Measurements from ENCODE around the gene UBXN10.

Gene UBXN10

DNA sequence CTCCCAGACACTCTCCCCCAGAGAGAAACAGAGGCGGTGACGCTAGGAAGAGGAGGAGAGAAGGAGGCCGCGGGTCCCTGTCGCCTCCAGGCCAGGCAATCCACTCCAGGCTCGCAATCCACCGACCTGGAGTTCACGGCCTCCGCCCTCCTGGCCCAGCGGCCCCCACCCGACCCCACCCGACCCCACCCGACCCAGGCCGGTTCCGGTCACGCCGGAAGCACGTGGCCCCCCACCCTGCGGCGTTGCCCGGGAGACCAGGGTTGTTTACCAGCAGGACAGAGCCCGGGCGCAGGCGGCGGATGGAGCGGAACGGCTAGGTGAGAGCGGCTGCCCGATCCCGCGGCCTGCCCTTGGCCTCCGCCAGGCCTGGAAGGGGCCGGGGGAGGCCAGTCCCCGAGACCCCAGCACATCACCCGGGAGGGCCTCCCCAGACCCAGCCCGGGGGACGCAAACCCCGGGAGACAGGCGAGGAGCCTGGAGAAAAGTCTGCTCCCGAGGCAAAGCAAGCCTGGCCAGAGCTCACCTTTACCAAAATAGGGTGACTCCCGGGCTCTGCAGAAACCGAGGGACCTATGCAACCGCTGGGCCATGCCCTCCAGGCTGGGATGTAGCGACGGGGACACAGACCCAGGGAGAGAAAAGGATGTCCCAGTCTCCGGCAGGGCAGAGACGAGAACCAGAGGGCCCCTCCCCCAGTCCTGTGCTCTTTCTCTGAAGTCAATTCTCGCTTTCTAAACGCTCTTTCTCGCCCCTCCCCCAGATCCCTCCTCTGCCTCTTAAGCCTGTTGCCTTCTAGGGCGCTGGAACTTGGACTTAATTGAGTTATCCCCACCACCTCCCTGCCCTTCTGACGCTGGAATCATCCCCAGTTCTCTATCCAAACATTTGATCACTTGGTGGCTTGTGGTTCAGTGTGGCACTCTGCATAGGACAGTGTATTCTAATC is at the start of gene UBXN10, which contains the start of gene PLA2G2C:
Gene UBXN10 (plus strand): TSS at position 263 of the 949 bp plus-strand sequence. CDS start 4,466 bp downstream, outside the sequence.
Gene PLA2G2C (minus strand): TSS at position 685 of the 949 bp plus-strand sequence. CDS start 9,155 bp downstream, outside the sequence.
- DNase-seq (ENCODE audit: low read depth), result no peak

DNA sequence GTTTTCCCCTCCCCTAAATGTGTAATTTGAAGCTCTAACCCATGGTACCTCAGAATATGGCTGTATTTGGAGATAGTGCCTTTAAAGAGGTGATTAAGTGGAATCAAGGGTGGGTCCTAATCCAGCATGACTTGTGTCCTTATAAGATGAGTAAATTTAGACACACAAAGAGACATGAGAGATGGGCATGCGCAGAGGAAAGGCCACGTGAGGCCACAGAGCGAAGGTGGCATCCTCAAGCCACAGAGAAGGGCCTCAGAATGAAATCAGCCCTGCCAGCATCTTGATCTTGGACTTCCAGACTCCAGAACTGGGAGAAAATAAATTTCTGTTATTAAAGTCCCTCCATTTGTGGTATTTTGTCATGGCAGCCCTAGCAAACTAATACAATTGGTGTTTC is 49.6 kb upstream of the UBXN10 start:
- no peak for DNase-seq (ENCODE audit: low read depth)

DNA sequence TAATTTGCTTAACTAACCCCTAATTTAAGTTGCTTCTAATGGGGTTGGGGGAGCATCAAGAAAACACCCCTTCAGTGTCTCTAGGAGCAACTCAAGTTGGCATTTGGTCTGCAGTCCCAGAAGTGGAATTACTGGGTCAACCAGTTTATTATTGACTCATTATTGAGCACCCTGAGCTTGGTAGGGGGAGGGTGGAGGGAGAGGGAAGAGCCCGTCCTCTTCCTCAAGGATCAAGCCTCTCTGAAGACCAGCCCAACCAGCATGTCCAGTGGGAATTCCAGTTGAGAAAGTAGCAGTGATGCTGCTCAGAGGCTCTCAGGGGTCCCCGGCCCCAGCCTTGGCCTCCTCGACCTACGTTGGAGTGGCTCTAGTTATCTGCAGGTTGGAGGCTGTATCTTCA is 48.8 kb upstream of the UBXN10 start:
- no peak for DNase-seq (ENCODE audit: low read depth)

DNA sequence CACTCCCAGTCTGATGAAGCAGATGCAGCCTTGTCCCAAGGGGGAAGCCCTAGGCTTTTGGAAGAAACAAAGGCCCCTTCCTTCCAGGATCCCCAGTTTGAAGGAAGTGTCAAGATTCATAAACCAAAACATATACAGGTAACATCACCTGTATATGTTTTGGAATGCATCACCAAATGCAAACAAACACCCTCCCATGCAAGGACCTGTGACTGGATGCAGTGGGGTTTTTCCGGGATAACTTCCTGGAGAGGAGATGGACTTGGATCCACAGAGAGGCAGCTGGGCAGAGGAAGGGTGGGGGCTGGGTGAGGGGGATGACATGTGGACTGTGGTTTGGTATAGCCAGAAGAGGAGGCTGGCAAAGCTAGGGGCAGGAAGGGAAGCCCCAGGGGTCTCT is 48.3 kb upstream of the UBXN10 start:
- no peak for DNase-seq (ENCODE audit: low read depth)

GRCh38 chr1:20138346-20138745 is 47.5 kb upstream of the UBXN10 start:
- DNase-seq (ENCODE audit: low read depth), result no peak

DNA sequence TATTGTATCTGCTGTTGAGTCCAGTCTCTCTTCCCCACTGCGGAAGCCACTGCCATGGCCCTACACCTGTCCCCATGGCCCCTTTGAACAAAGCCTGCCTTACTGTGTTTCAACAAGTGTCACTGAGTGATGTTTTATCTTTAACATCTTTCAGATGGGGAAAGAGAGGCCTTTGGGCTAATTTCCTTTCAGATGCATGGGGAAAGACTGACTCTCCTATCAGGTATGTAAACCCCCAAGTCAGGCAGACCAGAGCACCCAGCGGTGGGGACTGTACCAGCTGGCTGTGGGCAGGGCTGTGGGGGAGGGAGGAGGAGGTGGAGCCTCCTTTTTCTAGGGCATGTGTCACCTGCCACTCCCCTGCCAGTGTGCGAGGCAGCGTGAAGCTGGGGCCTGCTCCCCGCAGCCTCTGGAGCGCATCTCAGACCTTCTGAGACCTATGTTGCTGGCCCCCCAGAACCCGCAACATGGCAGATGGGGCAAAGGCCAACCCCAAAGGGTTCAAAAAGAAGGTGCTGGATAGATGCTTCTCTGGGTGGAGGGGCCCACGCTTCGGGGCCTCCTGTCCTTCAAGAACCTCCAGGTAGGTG is 46.8 kb upstream of the UBXN10 start, which contains the start of gene PLA2G2F:
Gene PLA2G2F (plus strand): TSS at position 363 of the 590 bp plus-strand sequence. CDS start 105 bp downstream, at position 468.
- no peak for DNase-seq (ENCODE audit: low read depth)

GRCh38 chr1:20139776-20140612 is 45.9 kb upstream of the UBXN10 start:
- DNase-seq (ENCODE audit: low read depth), result no peak

GRCh38 chr1:20141001-20141400 is 44.9 kb upstream of the UBXN10 start:
- no peak for DNase-seq (ENCODE audit: low read depth)

- no peak for DNase-seq (ENCODE audit: low read depth)
Measured at GRCh38 chr1:20141466-20141865, 44.4 kb upstream of the UBXN10 start.

- no peak for DNase-seq (ENCODE audit: low read depth)
Measured at GRCh38 chr1:20142001-20142710, 43.7 kb upstream of the UBXN10 start.

GRCh38 chr1:20143318-20143717 is 42.6 kb upstream of the UBXN10 start:
- no peak for DNase-seq (ENCODE audit: low read depth)

DNA sequence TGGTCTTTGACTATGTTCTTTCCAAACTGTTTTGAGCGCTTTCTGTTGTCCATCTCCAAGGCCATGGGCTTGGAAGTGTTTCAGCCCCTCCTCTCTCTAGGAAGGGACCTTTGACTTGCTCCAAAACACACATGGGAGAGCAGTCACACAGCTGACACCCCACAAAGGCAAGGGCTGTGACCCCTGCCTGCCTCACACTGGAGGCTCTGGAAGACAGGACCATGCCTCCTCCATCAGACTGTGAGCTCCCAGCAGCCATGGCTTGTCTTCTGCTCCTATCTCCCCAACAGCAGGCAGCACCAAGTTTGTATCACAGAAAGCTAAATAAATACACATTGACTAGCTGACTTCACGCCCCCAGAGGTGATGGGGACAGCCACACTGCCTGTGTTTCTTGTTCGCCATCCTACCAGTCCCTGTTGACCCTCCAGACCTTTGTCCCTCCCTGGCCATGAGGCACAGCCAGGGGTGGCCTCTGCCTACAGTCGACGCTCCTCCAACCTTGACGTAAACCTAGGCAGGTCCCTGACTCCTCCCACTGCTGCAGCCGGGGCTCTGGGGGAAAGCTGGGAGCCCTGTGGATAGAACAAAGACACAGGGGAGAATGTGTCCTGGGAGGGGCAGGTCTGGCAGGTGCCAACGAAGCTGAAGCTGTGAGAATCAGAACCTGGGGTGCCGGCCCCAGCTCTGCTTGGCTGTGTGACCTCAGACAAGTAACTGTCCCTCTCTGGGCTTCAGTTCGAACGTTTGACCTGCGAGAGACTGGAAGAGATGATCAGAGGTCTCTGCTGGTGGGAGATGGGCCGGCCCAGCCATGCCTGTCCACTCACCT is 41.9 kb upstream of the UBXN10 start:
- DNase-seq (ENCODE audit: low read depth), result no peak

GRCh38 chr1:20147846-20148570 is 37.9 kb upstream of the UBXN10 start:
- no peak for DNase-seq (ENCODE audit: low read depth)

GRCh38 chr1:20148571-20149500 is 37.1 kb upstream of the UBXN10 start:
- no peak for DNase-seq (ENCODE audit: low read depth)

- no peak for DNase-seq (ENCODE audit: low read depth)
Measured at GRCh38 chr1:20149601-20150325, 36.1 kb upstream of the UBXN10 start.

- DNase-seq (ENCODE audit: low read depth), result no peak
Measured at GRCh38 chr1:20150326-20150705, 35.6 kb upstream of the UBXN10 start.

DNA sequence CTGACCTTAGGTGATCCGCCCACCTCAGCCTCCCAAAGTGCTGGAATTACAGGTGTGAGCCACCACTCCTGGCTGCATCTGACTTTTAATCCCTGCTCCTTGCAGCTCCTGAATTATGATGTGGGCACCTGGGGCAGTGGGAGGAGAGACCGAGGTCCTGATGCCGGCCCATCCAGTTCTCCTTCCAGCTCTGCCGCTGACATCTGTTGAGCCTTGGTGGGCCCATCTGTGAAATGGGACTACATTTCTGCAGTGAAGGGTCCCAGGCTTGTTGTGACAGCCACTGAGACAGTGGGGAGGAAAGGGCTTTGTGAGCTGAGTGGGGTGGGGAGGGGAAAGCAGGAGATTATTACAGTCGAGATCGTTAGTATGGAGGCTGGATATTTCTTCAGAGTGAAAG is 34.9 kb upstream of the UBXN10 start:
- no peak for DNase-seq (ENCODE audit: low read depth)

Measured in GM04503 (cell line).